NCI-H774 (cell line): ENCODE results near the gene CCDC91.

Experiments
- DNase-seq: peaks from one replicate; lab custom pipeline; 2025; lab: John Stamatoyannopoulos, UW

CCDC91 gene

DNA sequence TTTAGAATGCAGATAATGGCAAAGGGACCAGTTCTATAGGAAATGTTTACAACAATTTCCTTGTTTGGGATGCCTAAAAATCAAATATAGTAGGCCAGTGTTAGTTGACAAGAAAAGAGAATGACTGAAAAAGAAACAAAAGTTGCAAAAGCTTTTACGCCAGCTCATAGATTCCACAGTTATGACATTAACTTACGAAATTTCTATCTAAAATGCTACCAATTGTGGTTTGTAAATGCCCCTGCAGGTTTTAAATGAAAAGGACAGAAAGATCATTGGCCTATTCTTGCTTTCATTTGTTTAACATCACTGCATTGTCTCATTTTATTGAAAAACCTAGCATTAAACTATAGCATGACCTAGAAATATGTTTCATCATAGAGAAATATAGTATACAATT, 345.8 kb downstream of the CCDC91 start:
- DNase-seq = no peak

DNA sequence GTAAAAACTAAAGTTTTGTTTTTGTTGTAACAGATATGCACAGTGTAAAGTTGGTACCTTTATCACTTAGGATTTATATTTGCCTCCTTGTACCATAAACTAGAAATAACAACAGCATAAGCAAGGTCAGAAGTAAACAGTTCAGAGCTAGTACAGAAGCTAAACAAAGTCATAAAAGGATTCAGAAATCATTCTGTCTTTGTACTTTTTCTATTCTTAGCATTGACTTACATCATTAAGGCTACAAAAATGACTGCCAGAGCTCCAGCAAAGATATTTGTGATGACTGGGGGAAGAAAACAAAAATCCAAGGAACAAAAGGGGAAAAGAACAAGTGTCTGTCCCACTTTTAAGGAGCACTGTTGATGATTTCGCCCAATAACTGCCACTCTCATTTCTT, 347.2 kb downstream of the CCDC91 start:
- DNase-seq = no peak

DNA sequence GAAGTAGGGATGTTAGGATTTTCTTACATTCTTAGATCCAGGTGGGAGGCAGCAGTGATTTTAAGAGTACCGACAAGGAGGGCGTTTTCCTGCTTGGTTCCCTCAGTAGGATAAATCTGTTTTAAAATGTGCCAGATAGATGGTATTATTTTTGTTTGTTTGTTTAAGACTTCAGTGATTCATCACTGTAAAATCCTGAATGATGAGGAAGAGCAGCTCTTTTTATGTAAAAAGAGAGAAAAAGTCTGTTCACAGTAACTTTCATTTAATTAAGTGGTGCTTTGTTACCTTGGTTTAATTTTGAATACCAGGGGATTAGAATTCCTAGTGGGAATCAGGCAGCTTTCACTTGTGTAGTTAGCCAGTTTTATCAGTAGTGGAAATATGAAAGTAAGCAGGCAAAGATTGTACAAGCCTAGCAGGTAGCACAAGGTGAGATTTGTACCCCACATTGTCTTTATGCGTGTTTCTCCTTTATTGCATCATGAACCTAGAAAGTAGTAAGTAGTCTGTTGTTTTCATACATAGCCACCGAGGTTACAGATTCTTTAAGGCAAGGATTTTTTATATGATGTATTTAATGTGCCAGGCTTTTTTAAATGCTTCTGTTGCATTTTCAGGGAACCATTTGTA, 349.6 kb downstream of the CCDC91 start:
- DNase-seq = no peak

- DNase-seq = no peak
These were observed 350.1 kb downstream of the CCDC91 start for GRCh38 chr12:28540324-28540714.

GRCh38 chr12:28543021-28543890, 353.0 kb downstream of the CCDC91 start:
- no peak for DNase-seq

GRCh38 chr12:28550757-28551704, 360.8 kb downstream of the CCDC91 start:
- DNase-seq = no peak

GRCh38 chr12:28552251-28552970, 362.2 kb downstream of the CCDC91 start:
- no peak for DNase-seq

DNA sequence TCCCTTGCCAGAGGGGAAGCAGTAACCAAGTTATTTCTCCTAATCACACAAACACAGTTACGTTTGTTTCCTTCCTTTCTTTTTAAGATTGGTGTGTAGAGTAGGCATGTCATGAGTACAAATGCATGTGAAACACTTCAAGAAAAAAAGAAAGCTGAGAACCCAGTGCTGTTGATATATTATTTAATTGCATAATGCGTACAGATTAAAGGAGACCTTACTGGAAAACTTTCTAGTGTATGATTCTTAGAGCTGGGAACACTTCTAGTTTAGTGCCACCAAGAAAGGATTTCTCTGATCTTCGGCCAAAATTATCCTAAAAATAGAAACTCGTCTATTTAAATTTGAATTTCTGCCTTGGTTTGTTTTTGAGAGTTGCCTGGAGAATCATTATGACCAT, 365.5 kb downstream of the CCDC91 start:
- no peak for DNase-seq

- no peak for DNase-seq
These were observed 368.0 kb downstream of the CCDC91 start for GRCh38 chr12:28558250-28558649.

- no peak for DNase-seq
These were observed 373.0 kb downstream of the CCDC91 start for GRCh38 chr12:28563286-28563685.

- DNase-seq = no peak
These were observed 373.7 kb downstream of the CCDC91 start for GRCh38 chr12:28563936-28564335.

- no peak for DNase-seq
These were observed 377.9 kb downstream of the CCDC91 start for GRCh38 chr12:28568118-28568517.

GRCh38 chr12:28568704-28569103, 378.4 kb downstream of the CCDC91 start:
- no peak for DNase-seq

DNA sequence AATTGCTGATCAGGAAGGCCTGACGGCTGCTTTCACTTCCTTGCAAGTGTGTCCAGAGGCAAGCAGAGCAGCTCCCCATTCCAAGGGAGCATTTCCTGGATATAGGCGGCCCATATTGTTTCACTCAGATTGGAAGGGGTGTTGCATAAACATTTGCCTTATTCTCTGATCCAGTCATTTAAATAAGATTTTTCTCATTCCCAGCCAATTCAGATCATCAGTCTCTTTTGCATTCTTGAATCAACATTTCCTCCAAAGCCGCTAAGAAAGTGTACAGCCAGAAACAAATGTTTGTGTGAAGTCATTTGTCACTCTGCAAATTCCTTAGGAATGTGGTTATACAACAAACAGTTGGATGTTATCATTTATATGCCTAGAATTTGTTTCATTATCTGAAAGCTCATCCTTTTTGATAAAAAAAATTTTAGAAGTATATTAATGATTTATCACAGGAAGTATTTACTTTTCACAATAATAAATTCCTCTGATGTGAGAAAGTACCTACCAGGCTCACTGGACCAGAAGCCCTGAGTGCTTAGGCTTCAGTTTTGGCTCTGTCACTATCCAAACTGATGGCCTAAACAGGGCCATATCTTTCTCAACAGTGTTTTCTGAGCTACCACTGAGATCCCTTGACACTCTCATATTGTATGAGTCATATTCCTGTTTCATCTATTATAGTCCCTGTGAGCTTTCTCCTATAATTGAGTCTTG, 379.6 kb downstream of the CCDC91 start:
- no peak for DNase-seq

DNA sequence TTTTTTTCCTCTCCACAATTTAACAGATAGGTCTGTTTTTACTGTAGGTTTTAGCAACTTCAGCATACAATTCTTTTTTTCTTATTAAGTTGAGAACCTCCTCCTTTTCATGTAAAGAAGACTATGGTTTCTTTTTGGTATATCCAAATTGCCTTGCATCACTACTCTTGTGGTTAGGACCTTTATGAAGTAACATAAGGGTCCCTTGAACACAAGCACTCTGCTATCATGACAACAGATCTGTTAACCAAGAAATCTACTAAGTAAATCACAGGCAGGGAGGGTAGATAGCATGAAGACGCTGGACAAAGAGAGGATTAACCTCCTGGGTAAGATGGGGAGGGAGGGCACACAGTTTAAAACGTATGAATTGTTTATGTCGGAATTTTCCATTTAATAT, 380.6 kb downstream of the CCDC91 start:
- no peak for DNase-seq

DNA sequence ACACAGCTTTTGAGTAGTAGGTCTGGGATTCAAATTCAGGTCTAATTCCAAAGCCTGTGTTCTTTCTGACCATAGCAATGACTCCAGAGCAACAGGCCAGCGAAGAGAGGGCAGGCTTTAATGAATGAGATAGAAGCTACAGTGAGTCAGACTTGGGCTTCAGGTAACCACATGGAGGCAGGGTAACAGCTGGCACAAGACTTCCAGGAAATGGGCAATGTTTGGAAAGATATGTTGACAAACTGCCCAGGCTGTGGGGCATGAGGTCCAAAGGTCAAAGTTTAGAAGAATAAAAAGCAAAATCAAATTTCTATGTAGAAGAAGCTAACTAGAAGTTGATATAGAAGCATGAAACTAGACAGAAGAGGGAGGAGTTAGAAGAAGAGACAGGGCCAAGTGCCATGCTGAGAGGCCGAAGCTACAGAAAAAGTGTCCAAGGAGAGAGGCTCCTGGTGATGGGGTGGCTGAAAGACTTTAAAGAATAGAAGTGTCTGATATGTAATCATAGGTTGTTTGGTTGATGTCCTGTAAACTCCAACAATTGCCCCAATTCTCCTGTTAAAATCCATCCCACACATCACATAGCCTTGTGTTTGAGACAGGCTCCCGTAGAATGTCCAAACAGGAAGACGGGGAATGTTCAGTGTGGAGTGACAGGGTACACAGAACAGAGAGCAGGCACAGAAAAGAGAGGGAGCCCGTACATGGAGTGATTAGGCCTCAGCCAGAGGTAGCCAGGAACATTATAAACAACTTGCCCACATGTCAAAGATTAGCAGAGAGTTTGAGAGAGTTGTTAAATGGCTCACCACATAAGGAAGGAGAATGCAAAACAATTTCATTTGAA, 384.7 kb downstream of the CCDC91 start:
- no peak for DNase-seq

GRCh38 chr12:28575593-28576205, 385.4 kb downstream of the CCDC91 start:
- DNase-seq = no peak

GRCh38 chr12:28578361-28578760, 388.1 kb downstream of the CCDC91 start:
- DNase-seq = no peak

DNA sequence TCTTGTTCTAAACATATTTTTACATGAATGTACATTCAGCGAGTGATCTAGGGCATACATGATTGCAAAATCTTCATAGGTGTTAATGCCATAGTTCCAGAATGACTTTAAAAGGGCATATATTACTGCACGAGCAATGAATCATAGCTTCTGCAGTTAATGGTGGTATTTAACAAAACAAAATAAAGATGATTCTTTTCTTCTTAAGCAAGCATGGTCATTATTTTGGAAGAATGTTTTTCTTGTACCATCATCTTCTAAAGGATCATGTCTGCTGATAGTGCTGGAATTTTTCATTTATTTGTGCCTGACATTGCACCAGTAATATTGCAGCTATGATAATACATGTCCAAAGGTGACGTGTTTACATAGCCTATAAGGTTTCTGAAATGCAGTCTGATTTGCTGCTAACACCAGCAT, 388.6 kb downstream of the CCDC91 start:
- DNase-seq = no peak
